GM20431 (cell line): ENCODE measurements around the gene SLC35F2.

ENCODE experiments used
- in situ Hi-C: fragments of 300-500 bp; cut with MseI, MboI; formaldehyde crosslinking; loops from one replicate; pipeline ENCODE4 v1.15.0; 2020; ENCODE audit warnings: low sequenced_read_pairs; ENCODE audit not compliant: unreplicated experiment

The SLC35F2 gene

DNA sequence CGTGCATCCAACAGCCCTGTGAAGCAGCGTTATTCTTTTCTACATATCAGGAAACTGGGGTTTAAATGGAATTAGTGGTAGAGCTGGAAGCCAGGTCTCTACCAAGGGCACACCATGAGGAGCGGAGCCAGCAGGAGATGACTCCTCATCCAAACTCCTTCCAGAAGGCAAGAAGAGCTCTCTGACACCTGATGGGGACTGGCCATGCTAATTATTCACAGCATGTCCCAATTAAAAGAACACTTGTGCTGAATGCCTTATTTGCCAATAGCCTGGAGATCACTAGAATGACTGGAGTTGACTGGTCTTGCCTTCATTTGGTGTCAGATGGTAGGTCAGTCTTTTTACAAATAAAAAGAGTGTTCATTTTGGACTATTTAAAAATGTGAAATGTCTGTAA is 113.9 kb downstream of the SLC35F2 start:
- in situ Hi-C loops, result no loop called here

DNA sequence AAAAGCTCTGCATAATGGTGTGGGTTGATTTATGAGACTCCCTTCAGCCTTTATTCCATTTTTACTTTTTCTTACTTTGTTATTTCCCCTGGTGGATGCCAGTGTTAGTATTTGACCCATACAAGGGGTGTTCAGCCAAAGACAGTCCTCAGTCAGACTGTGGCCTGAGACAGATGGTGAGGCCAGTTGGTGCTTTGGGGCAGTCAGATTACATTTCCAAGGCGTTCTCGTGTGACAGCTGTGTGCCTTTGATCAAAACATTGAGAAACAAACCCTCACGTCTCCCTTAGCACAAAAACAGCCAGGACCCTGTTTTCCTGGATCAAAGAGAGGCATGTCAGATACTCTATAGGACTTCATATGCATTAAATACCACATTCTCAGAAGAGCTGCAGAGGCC is 115.4 kb downstream of the SLC35F2 start:
- in situ Hi-C loops, result no loop called here

- in situ Hi-C loops, result no loop called here
Measured at GRCh38 chr11:107741044-107741823, 117.4 kb downstream of the SLC35F2 start.
